MCF 10A (cell line): ENCODE data around the gene RBM20. TPM values are rescaled to one million over a fixed set of nuclear protein-coding genes. Genes with fewer than 3 reads are reported as not detected.

ENCODE experiments used
- BruUV-seq: library from RNA; stranded (reverse); fragments of 400-500 nt; replicated peaks from 2 replicates; lab custom pipeline; 2021; lab: Mats Ljungman, UMichigan
- CTCF ChIA-PET: fragments of 300-600 bp; sonication (Branson Sonifier 250); formaldehyde crosslinking; extraction: SDS; loops from one replicate; lab custom pipeline; 2021; ENCODE audit warnings: antibody characterized with exemption, inconsistent platforms; lab: Yijun Ruan, JAX
- POLR2A ChIA-PET: fragments of 300-600, 350-650 bp; sonication (Branson Sonifier 250); formaldehyde crosslinking; extraction: SDS; loops from one replicate; lab custom pipeline; 2020; ENCODE audit warnings: antibody characterized with exemption, inconsistent platforms; lab: Yijun Ruan, JAX
- DNase-seq: peaks from one replicate; pipeline ENCODE4 v3.0.0-alpha.2; 2018; ENCODE audit not compliant: unreplicated experiment
- H3K27ac Mint-ChIP-seq: one replicate; pipeline ENCODE4 v1.8.0; 2022; ENCODE audit warnings: mild to moderate bottlenecking, low read depth, mixed read lengths; ENCODE audit not compliant: unreplicated experiment
- H3K27me3 Mint-ChIP-seq: one replicate; pipeline ENCODE4 v1.8.0; 2022; ENCODE audit warnings: mixed read lengths; ENCODE audit not compliant: insufficient read depth, unreplicated experiment
- H3K36me3 Mint-ChIP-seq: one replicate; pipeline ENCODE4 v1.8.0; 2022; ENCODE audit warnings: mild to moderate bottlenecking, moderate library complexity, mixed read lengths; ENCODE audit not compliant: insufficient read depth, unreplicated experiment
- H3K4me1 Mint-ChIP-seq: one replicate; pipeline ENCODE4 v1.8.0; 2022; ENCODE audit warnings: mixed read lengths; ENCODE audit not compliant: insufficient read depth, unreplicated experiment
- H3K4me3 Mint-ChIP-seq: one replicate; pipeline ENCODE4 v1.8.0; 2022; ENCODE audit warnings: mild to moderate bottlenecking, moderate library complexity, mixed read lengths; ENCODE audit not compliant: unreplicated experiment
- H3K9me3 Mint-ChIP-seq: one replicate; pipeline ENCODE4 v1.8.0; 2022; ENCODE audit warnings: mixed read lengths; ENCODE audit not compliant: unreplicated experiment
- intact Hi-C: fragments of 100-400 bp; cut with micrococcal nuclease; formaldehyde crosslinking; loops from 2 replicates; pipeline ENCODE4 v1.14.1; 2022
- total RNA-seq: library from RNA; stranded (reverse); gene quantifications from 2 replicates; pipeline ENCODE4 v1.2.3, GENCODE V29; 2022
- TF ChIP-seq, protein P1 (sequence below): fragments of 200-600 bp; IDR thresholded peaks from one replicate; pipeline ENCODE4 v1.8.0; 2022; ENCODE audit warnings: antibody characterized with exemption, mild to moderate bottlenecking; ENCODE audit not compliant: unreplicated experiment

The RBM20 gene
- total RNA-seq, 1 experiment from 2014 or later, result not detected

DNA sequence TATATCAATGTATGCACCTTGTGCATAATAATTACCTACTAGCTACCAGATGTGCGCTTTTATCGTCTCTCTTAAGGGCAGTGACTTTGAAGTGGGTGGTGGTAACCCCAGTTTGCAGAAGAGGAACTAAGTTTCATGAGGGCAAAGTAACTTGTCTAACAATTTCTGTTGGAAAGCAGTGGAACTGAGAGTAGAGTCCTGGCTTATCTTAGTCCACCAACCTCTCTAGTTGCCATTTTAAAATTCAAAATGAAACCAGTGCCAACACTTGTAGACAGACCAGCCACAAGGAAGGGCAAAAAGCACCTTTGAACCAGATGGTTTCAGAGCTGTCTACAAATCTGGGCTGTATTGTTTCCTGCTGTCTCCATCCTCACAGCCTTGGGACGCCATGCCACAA is 32.0 kb upstream of the RBM20 start:
- Mint-ChIP-seq H3K4me1 (no peaks in the 10 kb centered on the region), H3K4me3 (no peak overlapping the region), H3K27ac (no peak overlapping the region), H3K9me3 (no peaks in the 10 kb centered on the region), H3K27me3 (no peaks in the 10 kb centered on the region), H3K36me3 (peaks cover 14% of the 10 kb centered on the region)
- CTCF ChIA-PET, result interaction anchor here (0.7 to 2.2 kb wide), 8 partner anchors 11 to 306 kb away, joined by 3 to 33 read pairs (median 3); no protein-coding TSS in a partner anchor
- intact Hi-C loops, result loop anchor here (5.0 to 10.0 kb wide), 2 partner anchors 280 to 1523 kb away; no protein-coding TSS in a partner anchor
- DNase-seq, result no peak
- BruUV-seq, result no TSS peak
- TF ChIP-seq, protein P1, sequence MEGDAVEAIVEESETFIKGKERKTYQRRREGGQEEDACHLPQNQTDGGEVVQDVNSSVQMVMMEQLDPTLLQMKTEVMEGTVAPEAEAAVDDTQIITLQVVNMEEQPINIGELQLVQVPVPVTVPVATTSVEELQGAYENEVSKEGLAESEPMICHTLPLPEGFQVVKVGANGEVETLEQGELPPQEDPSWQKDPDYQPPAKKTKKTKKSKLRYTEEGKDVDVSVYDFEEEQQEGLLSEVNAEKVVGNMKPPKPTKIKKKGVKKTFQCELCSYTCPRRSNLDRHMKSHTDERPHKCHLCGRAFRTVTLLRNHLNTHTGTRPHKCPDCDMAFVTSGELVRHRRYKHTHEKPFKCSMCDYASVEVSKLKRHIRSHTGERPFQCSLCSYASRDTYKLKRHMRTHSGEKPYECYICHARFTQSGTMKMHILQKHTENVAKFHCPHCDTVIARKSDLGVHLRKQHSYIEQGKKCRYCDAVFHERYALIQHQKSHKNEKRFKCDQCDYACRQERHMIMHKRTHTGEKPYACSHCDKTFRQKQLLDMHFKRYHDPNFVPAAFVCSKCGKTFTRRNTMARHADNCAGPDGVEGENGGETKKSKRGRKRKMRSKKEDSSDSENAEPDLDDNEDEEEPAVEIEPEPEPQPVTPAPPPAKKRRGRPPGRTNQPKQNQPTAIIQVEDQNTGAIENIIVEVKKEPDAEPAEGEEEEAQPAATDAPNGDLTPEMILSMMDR, result no peak
- POLR2A ChIA-PET, result interaction anchor here (2.1 kb wide), 1 partner anchor 60 kb away, joined by 17 read pairs; no protein-coding TSS in a partner anchor

DNA sequence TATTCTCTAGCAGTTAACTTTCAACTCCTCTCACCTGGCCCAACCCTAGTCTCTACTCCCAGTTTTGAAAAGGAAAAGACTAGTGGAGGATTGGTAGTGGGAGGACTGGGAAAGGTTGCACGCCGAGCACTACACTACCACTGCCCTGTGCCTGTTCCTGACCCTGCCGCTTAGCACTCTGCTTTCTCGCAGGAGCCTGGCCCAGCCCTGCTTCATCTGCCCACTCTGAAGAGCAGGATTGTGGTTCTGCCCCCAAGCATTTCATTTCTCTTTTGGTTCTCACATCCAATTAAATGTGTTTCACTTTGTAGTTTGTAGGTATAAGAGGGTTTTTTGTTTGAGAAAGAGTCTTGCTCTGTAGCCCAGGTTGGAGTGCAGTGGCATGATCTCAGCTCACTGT is 31.5 kb upstream of the RBM20 start:
- ChIA-PET CTCF (interaction anchor here (0.7 to 1.6 kb wide), 2 partner anchors 51 to 126 kb away, joined by 3 read pairs; no protein-coding TSS in a partner anchor), POLR2A (no interaction called here)
- no peaks in the 10 kb centered on the region for H3K4me1 Mint-ChIP-seq
- no peaks in the 10 kb centered on the region for H3K27me3 Mint-ChIP-seq
- no peak overlapping the region for H3K27ac Mint-ChIP-seq
- intact Hi-C loops, result loop anchor here (5.0 to 10.0 kb wide), 2 partner anchors 280 to 1522 kb away; no protein-coding TSS in a partner anchor
- peaks cover 8% of the 10 kb centered on the region for H3K36me3 Mint-ChIP-seq
- TF ChIP-seq, protein P1, result no peak
- DNase-seq, result no peak
- H3K4me3 Mint-ChIP-seq, result no peak overlapping the region
- no peaks in the 10 kb centered on the region for H3K9me3 Mint-ChIP-seq
- BruUV-seq, result no TSS peak

GRCh38 chr10:110613341-110613995 is 30.7 kb upstream of the RBM20 start:
- DNase-seq, result no peak
- H3K4me1 Mint-ChIP-seq, result no peaks in the 10 kb centered on the region
- H3K27me3 Mint-ChIP-seq, result no peaks in the 10 kb centered on the region
- ChIA-PET POLR2A (interaction anchor here (0.6 kb wide), 1 partner anchor 418 kb away, joined by 4 read pairs; no protein-coding TSS in a partner anchor), CTCF (interaction anchor here (0.7 to 1.0 kb wide), 2 partner anchors 9 to 10 kb away, joined by 4 read pairs; no protein-coding TSS in a partner anchor)
- no TSS peak for BruUV-seq
- H3K36me3 Mint-ChIP-seq, result no peaks in the 10 kb centered on the region
- intact Hi-C loops, result loop anchor here (5.0 to 10.0 kb wide), 2 partner anchors 279 to 1521 kb away; no protein-coding TSS in a partner anchor
- TF ChIP-seq, protein P1, result no peak
- no peak overlapping the region for H3K27ac Mint-ChIP-seq
- H3K9me3 Mint-ChIP-seq, result no peaks in the 10 kb centered on the region
- H3K4me3 Mint-ChIP-seq, result no peak overlapping the region

GRCh38 chr10:110613996-110614495 is 30.1 kb upstream of the RBM20 start:
- ChIA-PET POLR2A (interaction anchor here (0.6 to 1.4 kb wide), 2 partner anchors 51 to 417 kb away, joined by 3 to 4 read pairs; no protein-coding TSS in a partner anchor), CTCF (interaction anchor here (0.6 to 1.0 kb wide), 3 partner anchors 9 to 341 kb away, joined by 4 read pairs; no protein-coding TSS in a partner anchor)
- Mint-ChIP-seq H3K27ac (no peak overlapping the region), H3K27me3 (no peaks in the 10 kb centered on the region), H3K4me1 (no peaks in the 10 kb centered on the region), H3K9me3 (no peaks in the 10 kb centered on the region), H3K36me3 (no peaks in the 10 kb centered on the region), H3K4me3 (no peak overlapping the region)
- BruUV-seq, result no TSS peak
- intact Hi-C loops, result loop anchor here (5.0 to 10.0 kb wide), 2 partner anchors 278 to 1521 kb away; no protein-coding TSS in a partner anchor
- DNase-seq, result no peak
- TF ChIP-seq, protein P1, result no peak
